HG02981 (cell line): ENCODE data around the gene RALGPS1.
"Not testable (repeated sequence)": the region's sequence is repeated elsewhere in the genome, so short reads cannot be mapped to it uniquely, and the experiment has no call there.

Experiments
- ATAC-seq: cut with Tn5 transposase; IDR thresholded peaks from one replicate; pipeline ENCODE4 v1.9.1; 2021; ENCODE audit warnings: mild to moderate bottlenecking, moderate library complexity; ENCODE audit not compliant: unreplicated experiment

RALGPS1 gene

GRCh38 chr9:126985870-126986498 lies 71.4 kb downstream of the RALGPS1 start:
- peak; percentile 61 for ATAC-seq

- ATAC-seq: no peak
Measured at GRCh38 chr9:126986506-126986951, 71.9 kb downstream of the RALGPS1 start.

- ATAC-seq: no peak
Measured at GRCh38 chr9:126988857-126989256, 74.3 kb downstream of the RALGPS1 start.

GRCh38 chr9:126989847-126990842 lies 75.6 kb downstream of the RALGPS1 start:
- ATAC-seq: no peak

- ATAC-seq: no peak
Measured at GRCh38 chr9:126991183-126991582, 76.6 kb downstream of the RALGPS1 start.

GRCh38 chr9:126992427-126992826 lies 77.8 kb downstream of the RALGPS1 start:
- no peak for ATAC-seq

- ATAC-seq: no peak
Measured at GRCh38 chr9:126999315-127000068, 84.9 kb downstream of the RALGPS1 start.

GRCh38 chr9:127004946-127005769 lies 90.6 kb downstream of the RALGPS1 start:
- ATAC-seq: peak; percentile 92

- no peak for ATAC-seq
Measured at GRCh38 chr9:127005770-127006314, 91.3 kb downstream of the RALGPS1 start.

GRCh38 chr9:127007638-127008037 lies 93.1 kb downstream of the RALGPS1 start:
- no peak for ATAC-seq

GRCh38 chr9:127008076-127008475 lies 93.5 kb downstream of the RALGPS1 start:
- ATAC-seq: no peak

GRCh38 chr9:127011772-127012171 lies 97.2 kb downstream of the RALGPS1 start:
- ATAC-seq: no peak

- ATAC-seq: no peak
Measured at GRCh38 chr9:127012250-127012649, 97.7 kb downstream of the RALGPS1 start.

- no peak for ATAC-seq
Measured at GRCh38 chr9:127013597-127013996, 99.0 kb downstream of the RALGPS1 start.

GRCh38 chr9:127014216-127014909 lies 99.8 kb downstream of the RALGPS1 start:
- no peak for ATAC-seq

- no peak for ATAC-seq
Measured at GRCh38 chr9:127014910-127015540, 100.4 kb downstream of the RALGPS1 start.

- no peak for ATAC-seq
Measured at GRCh38 chr9:127015921-127016512, 101.4 kb downstream of the RALGPS1 start.

GRCh38 chr9:127017979-127018378 lies 103.4 kb downstream of the RALGPS1 start:
- ATAC-seq: not testable (repeated sequence)

GRCh38 chr9:127018935-127019334 lies 104.4 kb downstream of the RALGPS1 start:
- no peak for ATAC-seq
